Epithelial cell of esophagus (primary cell): ENCODE measurements around the gene OTOR.

Experiments used
- DNase-seq: peaks from one replicate; pipeline ENCODE4 v3.0.0; 2010; ENCODE audit warnings: low read depth
- H3K4me3 ChIP-seq: 2 replicates; pipeline ENCODE4 v1.5.1; 2011; ENCODE audit warnings: mild to moderate bottlenecking, low read length, control low read depth
- CTCF ChIP-seq: IDR thresholded peaks from 2 replicates; pipeline ENCODE4 v1.5.1; 2011; ENCODE audit warnings: low read depth, mild to moderate bottlenecking, low read length, control low read depth, inconsistent platforms; ENCODE audit not compliant: insufficient read depth; ENCODE audit errors: missing control alignments

Gene OTOR

GRCh38 chr20:16747291-16747811, 807 bp upstream of the OTOR start:
- no peak overlapping the region for H3K4me3 ChIP-seq
- DNase-seq: no peak
- TF ChIP-seq CTCF: peak; percentile 49

GRCh38 chr20:16749573-16749972, 1.4 kb downstream of the OTOR start:
- no peak overlapping the region for H3K4me3 ChIP-seq
- DNase-seq: no peak
- TF ChIP-seq CTCF: no peak

- TF ChIP-seq CTCF: no peak
- no peak for DNase-seq
- no peak overlapping the region for H3K4me3 ChIP-seq
These were observed 3.9 kb downstream of the OTOR start for GRCh38 chr20:16752082-16752481.

- DNase-seq: no peak
- no peak for TF ChIP-seq CTCF
- H3K4me3 ChIP-seq: no peak overlapping the region
These were observed 4.7 kb downstream of the OTOR start for GRCh38 chr20:16752901-16753300.

- no peak for TF ChIP-seq CTCF
- H3K4me3 ChIP-seq: no peak overlapping the region
- no peak for DNase-seq
These were observed 10.5 kb downstream of the OTOR start for GRCh38 chr20:16758454-16759180.

- TF ChIP-seq CTCF: no peak
- DNase-seq: peak; percentile 4
- no peak overlapping the region for H3K4me3 ChIP-seq
These were observed 11.0 kb downstream of the OTOR start for GRCh38 chr20:16759181-16759563.
